Measurements from ENCODE around the gene HSPA4. TPM values are rescaled to one million over a fixed set of nuclear protein-coding genes. Genes with fewer than 3 reads are reported as not detected.

Gene HSPA4
- total and polyA plus RNA-seq, 2 experiments from 2014 or later: 340 to 343 TPM

DNA sequence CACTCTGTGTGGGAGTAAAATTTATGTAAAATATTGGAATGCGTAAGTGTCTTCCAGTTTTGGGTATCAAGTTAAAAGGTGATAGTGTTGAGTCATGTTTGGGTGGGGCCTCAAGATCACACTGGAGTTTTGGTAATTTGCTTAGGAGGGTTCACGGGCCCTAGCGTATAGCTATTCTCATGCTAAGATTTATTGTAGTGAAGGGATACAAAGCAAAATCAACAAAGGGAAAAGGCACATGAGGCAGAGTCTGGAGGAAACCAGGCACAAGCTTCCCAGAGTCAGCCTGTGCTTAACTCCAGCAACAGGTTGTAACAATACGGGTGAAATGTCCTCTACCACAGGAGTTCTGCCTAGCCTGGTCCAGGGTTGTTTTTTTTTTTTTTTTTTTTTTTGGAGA is 20.2 kb downstream of the HSPA4 start:
- Histone ChIP-seq H3K27me3 (ENCODE audit: insufficient read depth) (no peaks in the 10 kb centered on the region), H3K79me2 (replicated peaks; ENCODE audit: insufficient read depth) (peaks cover 100% of the 10 kb centered on the region), H2AFZ (no peak overlapping the region), H3F3A (replicated peaks; ENCODE audit: low read depth) (0 out of 2 replicates have a peak, but pooled peaks cover 3% of the 10 kb centered on the region), H3K27ac (ENCODE audit: low read depth) (peak overlapping the region; percentile 78; the same call in 1 of the 2 replicates), H3K4me2 (peak overlapping the region; percentile 44; the same call in 1 of the 2 replicates), H4K20me1 (replicated peaks; ENCODE audit: insufficient read depth) (peaks cover 61% of the 10 kb centered on the region), H3K4me1 (ENCODE audit: insufficient read depth) (peaks cover 22% of the 10 kb centered on the region), H3K36me3 (ENCODE audit: insufficient read depth) (peaks cover 73% of the 10 kb centered on the region), H3K9me2 (ENCODE audit: insufficient read depth) (no peaks in the 10 kb centered on the region), H3K4me3 (no peak overlapping the region)
- TF ChIP-seq, protein P1, sequence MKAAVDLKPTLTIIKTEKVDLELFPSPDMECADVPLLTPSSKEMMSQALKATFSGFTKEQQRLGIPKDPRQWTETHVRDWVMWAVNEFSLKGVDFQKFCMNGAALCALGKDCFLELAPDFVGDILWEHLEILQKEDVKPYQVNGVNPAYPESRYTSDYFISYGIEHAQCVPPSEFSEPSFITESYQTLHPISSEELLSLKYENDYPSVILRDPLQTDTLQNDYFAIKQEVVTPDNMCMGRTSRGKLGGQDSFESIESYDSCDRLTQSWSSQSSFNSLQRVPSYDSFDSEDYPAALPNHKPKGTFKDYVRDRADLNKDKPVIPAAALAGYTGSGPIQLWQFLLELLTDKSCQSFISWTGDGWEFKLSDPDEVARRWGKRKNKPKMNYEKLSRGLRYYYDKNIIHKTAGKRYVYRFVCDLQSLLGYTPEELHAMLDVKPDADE (IDR thresholded peaks at IDR 0.05): no peak
- TF ChIP-seq NANOG (IDR thresholded peaks at IDR 0.05; ENCODE audit: borderline replicate concordance): no peak
- TF ChIP-seq, protein P2, sequence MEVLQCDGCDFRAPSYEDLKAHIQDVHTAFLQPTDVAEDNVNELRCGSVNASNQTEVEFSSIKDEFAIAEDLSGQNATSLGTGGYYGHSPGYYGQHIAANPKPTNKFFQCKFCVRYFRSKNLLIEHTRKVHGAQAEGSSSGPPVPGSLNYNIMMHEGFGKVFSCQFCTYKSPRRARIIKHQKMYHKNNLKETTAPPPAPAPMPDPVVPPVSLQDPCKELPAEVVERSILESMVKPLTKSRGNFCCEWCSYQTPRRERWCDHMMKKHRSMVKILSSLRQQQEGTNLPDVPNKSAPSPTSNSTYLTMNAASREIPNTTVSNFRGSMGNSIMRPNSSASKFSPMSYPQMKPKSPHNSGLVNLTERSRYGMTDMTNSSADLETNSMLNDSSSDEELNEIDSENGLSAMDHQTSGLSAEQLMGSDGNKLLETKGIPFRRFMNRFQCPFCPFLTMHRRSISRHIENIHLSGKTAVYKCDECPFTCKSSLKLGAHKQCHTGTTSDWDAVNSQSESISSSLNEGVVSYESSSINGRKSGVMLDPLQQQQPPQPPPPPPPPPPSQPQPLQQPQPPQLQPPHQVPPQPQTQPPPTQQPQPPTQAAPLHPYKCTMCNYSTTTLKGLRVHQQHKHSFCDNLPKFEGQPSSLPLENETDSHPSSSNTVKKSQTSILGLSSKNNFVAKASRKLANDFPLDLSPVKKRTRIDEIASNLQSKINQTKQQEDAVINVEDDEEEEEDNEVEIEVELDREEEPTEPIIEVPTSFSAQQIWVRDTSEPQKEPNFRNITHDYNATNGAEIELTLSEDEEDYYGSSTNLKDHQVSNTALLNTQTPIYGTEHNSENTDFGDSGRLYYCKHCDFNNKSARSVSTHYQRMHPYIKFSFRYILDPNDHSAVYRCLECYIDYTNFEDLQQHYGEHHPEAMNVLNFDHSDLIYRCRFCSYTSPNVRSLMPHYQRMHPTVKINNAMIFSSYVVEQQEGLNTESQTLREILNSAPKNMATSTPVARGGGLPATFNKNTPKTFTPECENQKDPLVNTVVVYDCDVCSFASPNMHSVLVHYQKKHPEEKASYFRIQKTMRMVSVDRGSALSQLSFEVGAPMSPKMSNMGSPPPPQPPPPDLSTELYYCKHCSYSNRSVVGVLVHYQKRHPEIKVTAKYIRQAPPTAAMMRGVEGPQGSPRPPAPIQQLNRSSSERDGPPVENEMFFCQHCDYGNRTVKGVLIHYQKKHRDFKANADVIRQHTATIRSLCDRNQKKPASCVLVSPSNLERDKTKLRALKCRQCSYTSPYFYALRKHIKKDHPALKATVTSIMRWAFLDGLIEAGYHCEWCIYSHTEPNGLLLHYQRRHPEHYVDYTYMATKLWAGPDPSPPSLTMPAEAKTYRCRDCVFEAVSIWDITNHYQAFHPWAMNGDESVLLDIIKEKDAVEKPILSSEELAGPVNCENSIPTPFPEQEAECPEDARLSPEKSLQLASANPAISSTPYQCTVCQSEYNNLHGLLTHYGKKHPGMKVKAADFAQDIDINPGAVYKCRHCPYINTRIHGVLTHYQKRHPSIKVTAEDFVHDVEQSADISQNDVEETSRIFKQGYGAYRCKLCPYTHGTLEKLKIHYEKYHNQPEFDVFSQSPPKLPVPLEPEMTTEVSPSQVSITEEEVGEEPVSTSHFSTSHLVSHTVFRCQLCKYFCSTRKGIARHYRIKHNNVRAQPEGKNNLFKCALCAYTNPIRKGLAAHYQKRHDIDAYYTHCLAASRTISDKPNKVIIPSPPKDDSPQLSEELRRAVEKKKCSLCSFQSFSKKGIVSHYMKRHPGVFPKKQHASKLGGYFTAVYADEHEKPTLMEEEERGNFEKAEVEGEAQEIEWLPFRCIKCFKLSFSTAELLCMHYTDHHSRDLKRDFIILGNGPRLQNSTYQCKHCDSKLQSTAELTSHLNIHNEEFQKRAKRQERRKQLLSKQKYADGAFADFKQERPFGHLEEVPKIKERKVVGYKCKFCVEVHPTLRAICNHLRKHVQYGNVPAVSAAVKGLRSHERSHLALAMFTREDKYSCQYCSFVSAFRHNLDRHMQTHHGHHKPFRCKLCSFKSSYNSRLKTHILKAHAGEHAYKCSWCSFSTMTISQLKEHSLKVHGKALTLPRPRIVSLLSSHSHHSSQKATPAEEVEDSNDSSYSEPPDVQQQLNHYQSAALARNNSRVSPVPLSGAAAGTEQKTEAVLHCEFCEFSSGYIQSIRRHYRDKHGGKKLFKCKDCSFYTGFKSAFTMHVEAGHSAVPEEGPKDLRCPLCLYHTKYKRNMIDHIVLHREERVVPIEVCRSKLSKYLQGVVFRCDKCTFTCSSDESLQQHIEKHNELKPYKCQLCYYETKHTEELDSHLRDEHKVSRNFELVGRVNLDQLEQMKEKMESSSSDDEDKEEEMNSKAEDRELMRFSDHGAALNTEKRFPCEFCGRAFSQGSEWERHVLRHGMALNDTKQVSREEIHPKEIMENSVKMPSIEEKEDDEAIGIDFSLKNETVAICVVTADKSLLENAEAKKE (CRISPR knock-in tag; IDR thresholded peaks at IDR 0.05): no peak
- no peak for TF ChIP-seq CREB1 (CRISPR knock-in tag; IDR thresholded peaks at IDR 0.05; ENCODE audit: low read depth)
- no peak for TF ChIP-seq EZH2 (IDR thresholded peaks at IDR 0.05; ENCODE audit: low read depth, unreplicated experiment)
- no peak for TF ChIP-seq ZNF331 (CRISPR knock-in tag; IDR thresholded peaks at IDR 0.05; ENCODE audit: low read depth)
- ATAC-seq (peak; percentile 71), DNase-seq (ENCODE audit: low spot score) (peak; percentile 21)
- no peaks in the 10 kb centered on the region; the same call in 2 of the 3 replicates for H3K9me3 Mint-ChIP-seq
- H3K4me3 Mint-ChIP-seq: no peak overlapping the region
- H3K27me3 Mint-ChIP-seq (ENCODE audit: insufficient read depth, low read depth, poor library complexity): peaks cover 7% of the 10 kb centered on the region
- H3K36me3 Mint-ChIP-seq (ENCODE audit: low read depth): peaks cover 90% of the 10 kb centered on the region
- H3K27ac Mint-ChIP-seq: peak overlapping the region; percentile 85
- peaks cover 19% of the 10 kb centered on the region for H3K4me1 Mint-ChIP-seq
